ENCODE measurements around the gene NR1D1. TPM values are rescaled to one million over a fixed set of nuclear protein-coding genes. Genes with fewer than 3 reads are reported as not detected.
A peak's percentile ranks its signal among the peaks of the same experiment; 100 is the strongest.

Gene NR1D1
- total RNA-seq, 1 experiment from 2014 or later: 7.5 TPM

GRCh38 chr17:40064971-40065768, 35.2 kb downstream of the NR1D1 start:
- TF ChIP-seq, protein P1, sequence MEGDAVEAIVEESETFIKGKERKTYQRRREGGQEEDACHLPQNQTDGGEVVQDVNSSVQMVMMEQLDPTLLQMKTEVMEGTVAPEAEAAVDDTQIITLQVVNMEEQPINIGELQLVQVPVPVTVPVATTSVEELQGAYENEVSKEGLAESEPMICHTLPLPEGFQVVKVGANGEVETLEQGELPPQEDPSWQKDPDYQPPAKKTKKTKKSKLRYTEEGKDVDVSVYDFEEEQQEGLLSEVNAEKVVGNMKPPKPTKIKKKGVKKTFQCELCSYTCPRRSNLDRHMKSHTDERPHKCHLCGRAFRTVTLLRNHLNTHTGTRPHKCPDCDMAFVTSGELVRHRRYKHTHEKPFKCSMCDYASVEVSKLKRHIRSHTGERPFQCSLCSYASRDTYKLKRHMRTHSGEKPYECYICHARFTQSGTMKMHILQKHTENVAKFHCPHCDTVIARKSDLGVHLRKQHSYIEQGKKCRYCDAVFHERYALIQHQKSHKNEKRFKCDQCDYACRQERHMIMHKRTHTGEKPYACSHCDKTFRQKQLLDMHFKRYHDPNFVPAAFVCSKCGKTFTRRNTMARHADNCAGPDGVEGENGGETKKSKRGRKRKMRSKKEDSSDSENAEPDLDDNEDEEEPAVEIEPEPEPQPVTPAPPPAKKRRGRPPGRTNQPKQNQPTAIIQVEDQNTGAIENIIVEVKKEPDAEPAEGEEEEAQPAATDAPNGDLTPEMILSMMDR (IDR thresholded peaks at IDR 0.05; ENCODE audit: unreplicated experiment): no peak
- H3K27me3 Mint-ChIP-seq (ENCODE audit: insufficient read depth, unreplicated experiment): no peaks in the 10 kb centered on the region
- H3K27ac Mint-ChIP-seq (ENCODE audit: low read depth, unreplicated experiment): no peak overlapping the region
- no peaks in the 10 kb centered on the region for H3K36me3 Mint-ChIP-seq (ENCODE audit: insufficient read depth, unreplicated experiment)
- CTCF ChIA-PET: interaction anchor here (0.6 to 12.2 kb wide), 12 partner anchors 10 to 1835 kb away, joined by 3 to 131 read pairs (median 4); partner anchors contain the start of genes MED24 and NR1D1
- POLR2A ChIA-PET: interaction anchor here (0.5 to 7.9 kb wide), 14 partner anchors 7 to 120 kb away, joined by 3 to 99 read pairs (median 4); partner anchors contain the start of genes CASC3, MED24 and NR1D1
- H3K4me3 Mint-ChIP-seq (ENCODE audit: unreplicated experiment): peak overlapping the region; percentile 89
- intact Hi-C loops (cut with micrococcal nuclease): no loop called here
- no TSS peak for BruUV-seq (replicated peaks)
- H3K4me1 Mint-ChIP-seq (ENCODE audit: insufficient read depth, unreplicated experiment): peaks cover 56% of the 10 kb centered on the region
- peak; percentile 36 for DNase-seq (ENCODE audit: unreplicated experiment)
- H3K9me3 Mint-ChIP-seq (ENCODE audit: unreplicated experiment): no peaks in the 10 kb centered on the region

- POLR2A ChIA-PET: interaction anchor here (0.7 to 7.9 kb wide), 14 partner anchors 7 to 447 kb away, joined by 3 to 99 read pairs (median 8); partner anchors contain the start of genes CASC3, MED24 and NR1D1
- H3K4me1 Mint-ChIP-seq (ENCODE audit: insufficient read depth, unreplicated experiment): peaks cover 45% of the 10 kb centered on the region
- intact Hi-C loops (cut with micrococcal nuclease): loop anchor here (1.0 to 2.0 kb wide), 2 partner anchors 23 to 49 kb away; no protein-coding TSS in a partner anchor
- peak overlapping the region; percentile 27 for H3K27ac Mint-ChIP-seq (ENCODE audit: low read depth, unreplicated experiment)
- H3K27me3 Mint-ChIP-seq (ENCODE audit: insufficient read depth, unreplicated experiment): no peaks in the 10 kb centered on the region
- TF ChIP-seq, protein P1 (IDR thresholded peaks at IDR 0.05; ENCODE audit: unreplicated experiment): no peak
- H3K36me3 Mint-ChIP-seq (ENCODE audit: insufficient read depth, unreplicated experiment): no peaks in the 10 kb centered on the region
- BruUV-seq (replicated peaks): no TSS peak
- H3K4me3 Mint-ChIP-seq (ENCODE audit: unreplicated experiment): peak overlapping the region; percentile 89
- no peak for DNase-seq (ENCODE audit: unreplicated experiment)
- no peaks in the 10 kb centered on the region for H3K9me3 Mint-ChIP-seq (ENCODE audit: unreplicated experiment)
- CTCF ChIA-PET: interaction anchor here (0.7 to 12.2 kb wide), 11 partner anchors 10 to 76 kb away, joined by 3 to 131 read pairs (median 6); partner anchors contain the start of genes MED24 and NR1D1
Observed at GRCh38 chr17:40063901-40064531, 36.4 kb downstream of the NR1D1 start.

DNA sequence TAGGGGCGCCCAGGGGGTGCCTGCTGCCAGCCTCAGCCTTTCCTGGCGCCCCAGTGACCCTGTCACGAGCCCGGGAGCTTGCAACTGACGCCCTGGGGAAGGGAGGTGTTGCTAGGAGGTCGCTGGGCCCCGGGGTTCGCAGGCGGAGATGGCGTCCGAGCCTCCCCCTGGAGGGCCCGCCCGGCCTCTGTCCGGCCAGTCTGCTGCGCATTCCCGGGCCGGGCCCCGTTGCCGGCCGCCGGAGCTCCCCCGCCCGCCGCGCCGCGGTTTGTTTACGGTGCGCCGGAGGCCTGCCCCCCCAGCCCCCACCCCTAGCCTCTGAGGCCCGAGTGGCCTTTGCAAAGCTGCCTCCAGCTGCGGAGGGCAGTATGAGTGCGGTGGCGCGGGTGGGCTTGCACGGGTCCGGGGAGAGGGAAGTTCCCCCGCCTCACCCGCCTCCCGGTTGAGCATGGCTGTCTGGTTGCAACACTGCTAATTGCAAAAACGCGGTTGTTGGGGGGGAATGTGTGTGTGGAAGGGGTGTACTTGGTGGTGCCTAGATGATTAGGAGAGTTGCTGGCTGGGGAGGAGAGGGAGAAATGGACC, 37.1 kb downstream of the NR1D1 start:
- POLR2A ChIA-PET: interaction anchor here (0.6 to 7.9 kb wide), 12 partner anchors 9 to 281 kb away, joined by 3 to 99 read pairs (median 6); partner anchors contain the start of genes MED24 and NR1D1
- H3K27me3 Mint-ChIP-seq (ENCODE audit: insufficient read depth, unreplicated experiment): no peaks in the 10 kb centered on the region
- H3K4me1 Mint-ChIP-seq (ENCODE audit: insufficient read depth, unreplicated experiment): peaks cover 37% of the 10 kb centered on the region
- H3K36me3 Mint-ChIP-seq (ENCODE audit: insufficient read depth, unreplicated experiment): no peaks in the 10 kb centered on the region
- TF ChIP-seq, protein P1 (IDR thresholded peaks at IDR 0.05; ENCODE audit: unreplicated experiment): no peak
- intact Hi-C loops (cut with micrococcal nuclease): loop anchor here (1.0 to 2.0 kb wide), 2 partner anchors 24 to 50 kb away; no protein-coding TSS in a partner anchor
- H3K9me3 Mint-ChIP-seq (ENCODE audit: unreplicated experiment): no peaks in the 10 kb centered on the region
- H3K4me3 Mint-ChIP-seq (ENCODE audit: unreplicated experiment): peak overlapping the region; percentile 89
- DNase-seq (ENCODE audit: unreplicated experiment): peak; percentile 35
- no TSS peak for BruUV-seq (replicated peaks)
- CTCF ChIA-PET: interaction anchor here (0.6 to 12.2 kb wide), 8 partner anchors 12 to 49 kb away, joined by 3 to 131 read pairs (median 8); partner anchors contain the start of gene NR1D1
- peak overlapping the region; percentile 27 for H3K27ac Mint-ChIP-seq (ENCODE audit: low read depth, unreplicated experiment)
